GM12878 (cell line): ENCODE measurements around the gene C18orf63. TPM values are rescaled to one million over a fixed set of nuclear protein-coding genes. Genes with fewer than 3 reads are reported as not detected.
A peak's percentile ranks its signal among the peaks of the same experiment; 100 is the strongest.

Source experiments
- ATAC-seq: fragments of 200-7000 bp; cut with Tn5 transposase; 3 replicates; pipeline ENCODE4 v1.9.1; 2020; ENCODE audit warnings: mild to moderate bottlenecking, moderate library complexity
- BruUV-seq: library from RNA; stranded (reverse); fragments of 400-500 nt; replicated peaks from 2 replicates; lab custom pipeline; 2021; lab: Mats Ljungman, UMichigan
- CTCF ChIA-PET: fragments of 300-600 bp; sonication (Branson Sonifier 250); formaldehyde crosslinking; extraction: SDS; loops from one replicate; lab custom pipeline; 2021; ENCODE audit warnings: inconsistent platforms; lab: Yijun Ruan, JAX
- POLR2A ChIA-PET: fragments of 350-600 bp; formaldehyde crosslinking; extraction: SDS; loops from one replicate; lab custom pipeline; 2021; ENCODE audit warnings: inconsistent platforms; lab: Charles Lee
- RAD21 ChIA-PET: fragments of 300-600 bp; sonication (Branson Sonifier 250); formaldehyde crosslinking; loops from one replicate; lab custom pipeline; 2023; ENCODE audit warnings: antibody characterized with exemption; ENCODE audit not compliant: unreplicated experiment; lab: Charles Lee
- SMC1A ChIA-PET: fragments of 300-600 bp; sonication (Branson Sonifier 250); formaldehyde crosslinking; loops from one replicate; lab custom pipeline; 2023; ENCODE audit not compliant: unreplicated experiment, uncharacterized antibody; lab: Charles Lee
- DNase-seq: peaks from one replicate; pipeline ENCODE4 v3.0.0-alpha.2; 2011; ENCODE audit warnings: low read depth, low spot score
- FAIRE-seq: peaks from 3 replicates; lab custom pipeline; 2011; peaks lifted over from hg19 to GRCh38; lab: Jason Lieb, UNC
- H2AFZ ChIP-seq: 2 replicates; pipeline ENCODE4 v1.6.0; 2011; ENCODE audit warnings: low read depth, low read length, control low read depth; ENCODE audit not compliant: control insufficient read depth
- H3K27ac ChIP-seq: 2 replicates; pipeline ENCODE4 v1.5.1; 2011; ENCODE audit warnings: control low read depth; ENCODE audit not compliant: control insufficient read depth, insufficient read depth
- H3K27me3 ChIP-seq, 2 experiments: replicated peaks in 1 of 2; 2 replicates each; pipeline versions ENCODE4 v1.6.0 to v1.6.1; 2011; ENCODE audit warnings: low read length in 1 of 2; ENCODE audit not compliant: control insufficient read depth in 2 of 2, insufficient read depth in 2 of 2
- H3K36me3 ChIP-seq, 2 experiments: 2 replicates each; pipeline ENCODE4 v1.5.1; 2011; ENCODE audit warnings: low read length in 1 of 2; ENCODE audit not compliant: control insufficient read depth in 2 of 2, insufficient read depth in 2 of 2
- H3K4me1 ChIP-seq: 2 replicates; pipeline ENCODE4 v1.6.1; 2011; ENCODE audit warnings: mild to moderate bottlenecking, low read length, moderate library complexity, mixed read lengths; ENCODE audit not compliant: control insufficient read depth, insufficient read depth
- H3K4me2 ChIP-seq: 2 replicates; pipeline ENCODE4 v1.6.0; 2011; ENCODE audit warnings: control low read depth; ENCODE audit not compliant: control insufficient read depth, insufficient read depth
- H3K4me3 ChIP-seq: fragments of 200-600 bp; sonication (generic); 2 replicates; pipeline ENCODE4 v1.5.1; 2016
- H3K79me2 ChIP-seq: 2 replicates; pipeline ENCODE4 v1.6.0; 2011; ENCODE audit warnings: low read length; ENCODE audit not compliant: control insufficient read depth, insufficient read depth
- H3K9ac ChIP-seq: 2 replicates; pipeline ENCODE4 v1.8.0; 2011; ENCODE audit warnings: low read length, control low read depth, mixed read lengths; ENCODE audit not compliant: control insufficient read depth, insufficient read depth
- H3K9me3 ChIP-seq: replicated peaks from 3 replicates; pipeline ENCODE4 v1.5.1; 2011; ENCODE audit warnings: mild to moderate bottlenecking, low read length; ENCODE audit not compliant: control insufficient read depth, insufficient read depth
- H4K20me1 ChIP-seq: 2 replicates; pipeline ENCODE4 v1.6.0; 2011; ENCODE audit not compliant: control insufficient read depth, insufficient read depth
- ASH2L ChIP-seq: fragments of 300-600, 200-600 bp; sonication (generic); IDR thresholded peaks from 2 replicates; pipeline ENCODE4 v1.6.1; 2017; ENCODE audit warnings: low read depth, mild to moderate bottlenecking, borderline replicate concordance
- ELK1 ChIP-seq: IDR thresholded peaks from 2 replicates; pipeline ENCODE4 v1.6.1; 2012; ENCODE audit warnings: low read depth, low read length, improper control_type of control experiment
- SKIL ChIP-seq: fragments of 450-650 bp; IDR thresholded peaks from 2 replicates; pipeline ENCODE4 v1.6.1; 2017; ENCODE audit warnings: mild to moderate bottlenecking, low read depth, inconsistent platforms; ENCODE audit not compliant: poor library complexity, severe bottlenecking
- SPI1 ChIP-seq: IDR thresholded peaks from 2 replicates; pipeline ENCODE4 v1.6.1; 2011; ENCODE audit warnings: low read depth, mild to moderate bottlenecking, low read length, moderate library complexity, borderline replicate concordance; ENCODE audit not compliant: insufficient read depth
- WGBS: methylation state at CpG from one replicate; pipeline ENCODE4 v1.1.6; 2016; ENCODE audit warnings: low lambda C conversion rate; ENCODE audit not compliant: insufficient replicate concordance, insufficient coverage; ENCODE audit errors: missing lambda C conversion rate; 5-methylcytosine and 5-hydroxymethylcytosine counted together
- in situ Hi-C: fragments of 300-500 bp; cut with MboI; formaldehyde crosslinking; loops from 9 replicates; pipeline ENCODE4 v1.14.3; 2018; ENCODE audit warnings: mixed read lengths
- intact Hi-C: fragments of 100-400 bp; cut with micrococcal nuclease; formaldehyde crosslinking; loops from one replicate; pipeline ENCODE4 v1.14.2; 2022; ENCODE audit not compliant: unreplicated experiment
- polyA plus RNA-seq, 11 experiments: library from polyadenylated mRNA; depleted of rRNA in 4 of 11; unstranded in 6 of 11; stranded (reverse) in 5 of 11; fragments of >200 nt; fragmentation: Nextera tagmentation in 4 of 11; fragmentation: Illumina TruSeq in 1 of 11; extraction: Ambion mirVana in 4 of 11; extraction: Trizol in 1 of 11; gene quantifications; 1 replicate in 1 of 11; 2 replicates in 10 of 11; pipeline versions ENCODE4 v1.2.1 to v1.2.3, GENCODE V29; 2011 to 2016; ENCODE audit warnings: inconsistent platforms in 2 of 11, missing spikeins in 2 of 11, low read depth in 1 of 11
- total RNA-seq, 4 experiments: library from RNA; depleted of rRNA in 3 of 4; stranded (reverse); fragments of >200 nt in 3 of 4; fragmentation: Illumina TruSeq in 1 of 4; extraction: Trizol in 1 of 4; gene quantifications; 2 replicates each; pipeline versions ENCODE4 v1.2.1 to v1.2.3, GENCODE V29; 2013 to 2021

The C18orf63 gene
- total and polyA plus RNA-seq, 10 of the 15 experiments (the other 5 are each of a cell fraction or from before 2014, with no cell fraction given) = not detected

- POLR2A ChIA-PET = no interaction called here
- BruUV-seq = no TSS peak
- RAD21 ChIA-PET = interaction anchor here (0.8 to 1.2 kb wide), 3 partner anchors 12 to 174 kb away, joined by 3 read pairs; no protein-coding TSS in a partner anchor
- Histone ChIP-seq H3K9ac (no peak overlapping the region), H2AFZ (no peak overlapping the region; the same call in 1 of the 2 replicates), H3K27ac (no peak overlapping the region), H3K4me1 (peaks cover 4% of the 10 kb centered on the region), H3K27me3 (peaks cover 0 to 4% of the 10 kb centered on the region in 2 experiments; a peak in 2 of 4 replicates), H3K36me3 (no peaks in the 10 kb centered on the region), H3K9me3 (no peaks in the 10 kb centered on the region; the same call in 2 of the 3 replicates), H3K4me2 (no peak overlapping the region; the same call in 1 of the 2 replicates), H3K79me2 (no peaks in the 10 kb centered on the region), H4K20me1 (no peaks in the 10 kb centered on the region), H3K4me3 (no peak overlapping the region)
- intact Hi-C loops (no loop called here), in situ Hi-C loops (no loop called here)
- SMC1A ChIA-PET = interaction anchor here (0.9 to 1.7 kb wide), 3 partner anchors 12 to 105 kb away, joined by 3 to 4 read pairs (median 4); no protein-coding TSS in a partner anchor
- ATAC-seq (no peak), FAIRE-seq (no peak), DNase-seq (no peak)
- CTCF ChIA-PET = interaction anchor here (0.8 to 1.6 kb wide), 5 partner anchors 16 to 174 kb away, joined by 3 to 5 read pairs (median 4); no protein-coding TSS in a partner anchor
- WGBS = 42% methylated on average over 4 of the region's 4 CpGs
- TF ChIP-seq SKIL (no peak), SPI1 (peak; percentile 91), ASH2L (no peak), ELK1 (no peak)
Observed at GRCh38 chr18:74378179-74378682, 62.6 kb downstream of the C18orf63 start.
